ENCODE data around the gene EML1.

Gene EML1

DNA sequence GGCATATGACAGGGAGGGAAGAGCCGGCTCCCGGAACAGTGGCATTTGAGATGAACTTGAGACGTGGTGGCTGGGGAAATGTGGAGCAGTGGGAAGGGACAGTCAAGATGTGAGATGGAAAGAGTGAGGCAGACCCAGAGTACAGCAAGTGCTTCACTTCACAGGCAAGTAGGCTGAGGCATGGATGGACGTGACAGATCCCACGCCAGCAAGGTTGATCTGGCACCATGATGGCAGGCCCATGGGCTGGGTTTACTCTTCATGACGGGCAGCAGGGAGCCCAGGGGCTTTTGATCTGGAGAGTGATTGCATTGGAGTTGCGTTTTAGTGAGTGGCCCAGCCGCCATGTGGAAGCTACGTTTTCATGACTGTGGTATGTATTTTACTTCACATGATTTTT lies 17.9 kb upstream of the EML1 start:
- TF ChIP-seq, protein P1, sequence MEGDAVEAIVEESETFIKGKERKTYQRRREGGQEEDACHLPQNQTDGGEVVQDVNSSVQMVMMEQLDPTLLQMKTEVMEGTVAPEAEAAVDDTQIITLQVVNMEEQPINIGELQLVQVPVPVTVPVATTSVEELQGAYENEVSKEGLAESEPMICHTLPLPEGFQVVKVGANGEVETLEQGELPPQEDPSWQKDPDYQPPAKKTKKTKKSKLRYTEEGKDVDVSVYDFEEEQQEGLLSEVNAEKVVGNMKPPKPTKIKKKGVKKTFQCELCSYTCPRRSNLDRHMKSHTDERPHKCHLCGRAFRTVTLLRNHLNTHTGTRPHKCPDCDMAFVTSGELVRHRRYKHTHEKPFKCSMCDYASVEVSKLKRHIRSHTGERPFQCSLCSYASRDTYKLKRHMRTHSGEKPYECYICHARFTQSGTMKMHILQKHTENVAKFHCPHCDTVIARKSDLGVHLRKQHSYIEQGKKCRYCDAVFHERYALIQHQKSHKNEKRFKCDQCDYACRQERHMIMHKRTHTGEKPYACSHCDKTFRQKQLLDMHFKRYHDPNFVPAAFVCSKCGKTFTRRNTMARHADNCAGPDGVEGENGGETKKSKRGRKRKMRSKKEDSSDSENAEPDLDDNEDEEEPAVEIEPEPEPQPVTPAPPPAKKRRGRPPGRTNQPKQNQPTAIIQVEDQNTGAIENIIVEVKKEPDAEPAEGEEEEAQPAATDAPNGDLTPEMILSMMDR (IDR thresholded peaks at IDR 0.05; ENCODE audit: low read depth, low read length): no peak
- DNase-seq (ENCODE audit: extremely low read depth, low read depth): no peak

DNA sequence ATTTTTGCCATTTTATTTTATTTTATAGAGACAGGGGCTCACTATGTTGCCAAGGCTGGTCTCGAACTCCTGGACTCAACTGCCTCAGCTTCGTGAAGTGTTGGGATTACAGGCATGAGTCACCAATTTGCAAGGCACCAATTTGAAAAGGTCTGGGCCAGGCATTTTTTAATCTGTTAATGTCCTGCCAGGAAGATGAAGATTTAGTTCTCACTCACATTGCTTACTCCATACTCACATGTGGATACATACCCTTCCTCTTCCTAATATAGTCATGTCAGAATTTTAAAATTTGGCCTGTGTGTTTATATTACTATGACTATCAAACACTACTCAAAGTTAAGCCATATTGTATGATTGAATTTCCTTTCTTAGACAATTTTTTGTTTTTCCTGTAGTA lies 15.3 kb upstream of the EML1 start:
- TF ChIP-seq, protein P1 (IDR thresholded peaks at IDR 0.05; ENCODE audit: low read depth, low read length): no peak
- no peak for DNase-seq (ENCODE audit: extremely low read depth, low read depth)

GRCh38 chr14:99779751-99780150 lies 13.5 kb upstream of the EML1 start:
- no peak for DNase-seq (ENCODE audit: extremely low read depth, low read depth)
- TF ChIP-seq, protein P1 (IDR thresholded peaks at IDR 0.05; ENCODE audit: low read depth, low read length): no peak

- TF ChIP-seq, protein P1 (IDR thresholded peaks at IDR 0.05; ENCODE audit: low read depth, low read length): no peak
- DNase-seq (ENCODE audit: extremely low read depth, low read depth): no peak
Measured at GRCh38 chr14:99780690-99781089, 12.5 kb upstream of the EML1 start.

- TF ChIP-seq, protein P1 (IDR thresholded peaks at IDR 0.05; ENCODE audit: low read depth, low read length): no peak
- DNase-seq (ENCODE audit: extremely low read depth, low read depth): no peak
Measured at GRCh38 chr14:99781091-99781490, 12.1 kb upstream of the EML1 start.

GRCh38 chr14:99781853-99782610 lies 11.2 kb upstream of the EML1 start:
- TF ChIP-seq, protein P1 (IDR thresholded peaks at IDR 0.05; ENCODE audit: low read depth, low read length): no peak
- no peak for DNase-seq (ENCODE audit: extremely low read depth, low read depth)

- TF ChIP-seq, protein P1 (IDR thresholded peaks at IDR 0.05; ENCODE audit: low read depth, low read length): no peak
Measured at GRCh38 chr14:99784508-99784907, 8.7 kb upstream of the EML1 start.

More at GRCh38 chr14:99784508-99784907, 8.7 kb upstream of the EML1 start:
- DNase-seq (ENCODE audit: extremely low read depth, low read depth): no peak

Data from AG09319 (cell line).